Endothelial cell of umbilical vein (primary cell): ENCODE results near the gene ZFX.

Experiments
- CTCF ChIP-seq, 2 donors: IDR thresholded peaks; 1 replicate in 1 of 2; 2 replicates in 1 of 2; pipeline ENCODE4 v1.5.1; 2011; ENCODE audit warnings: low read length in 2 of 2, mild to moderate bottlenecking in 2 of 2, moderate library complexity in 2 of 2, control low read depth in 1 of 2, inconsistent platforms in 1 of 2, low read depth in 1 of 2; ENCODE audit not compliant: insufficient read depth in 1 of 2; ENCODE audit errors: extremely low read depth in 1 of 2
- EZH2 ChIP-seq: IDR thresholded peaks from 2 replicates; pipeline ENCODE4 v1.6.1; 2012; ENCODE audit warnings: borderline replicate concordance, low read depth, mild to moderate bottlenecking, moderate library complexity, low read length, inconsistent platforms; ENCODE audit not compliant: severe bottlenecking
- FOS ChIP-seq: IDR thresholded peaks from 2 replicates; pipeline ENCODE4 v1.6.1; 2011; ENCODE audit warnings: mild to moderate bottlenecking, low read length, moderate library complexity, borderline replicate concordance; ENCODE audit not compliant: insufficient read depth
- GATA2 ChIP-seq: IDR thresholded peaks from 2 replicates; pipeline ENCODE4 v1.7.0; 2011; ENCODE audit warnings: low read depth, mild to moderate bottlenecking, moderate library complexity, mixed read lengths, low read length; ENCODE audit not compliant: insufficient read length, insufficient read depth
- JUN ChIP-seq: IDR thresholded peaks from 2 replicates; pipeline ENCODE4 v1.6.1; 2011; ENCODE audit warnings: borderline replicate concordance, low read depth; ENCODE audit not compliant: insufficient read length, insufficient read depth
- MAX ChIP-seq: IDR thresholded peaks from 2 replicates; pipeline ENCODE4 v1.6.1; 2011; ENCODE audit not compliant: insufficient read depth, insufficient read length
- MYC ChIP-seq: IDR thresholded peaks from one replicate; pipeline ENCODE4 v1.6.1; 2011; ENCODE audit warnings: mild to moderate bottlenecking, low read depth, low read length
- POLR2A ChIP-seq: IDR thresholded peaks from 2 replicates; pipeline ENCODE4 v1.6.1; 2012; ENCODE audit warnings: low read depth, mild to moderate bottlenecking, control low read depth, low read length
- POLR2AphosphoS5 ChIP-seq: IDR thresholded peaks from 2 replicates; pipeline ENCODE4 v1.6.1; 2012; ENCODE audit warnings: low read depth, mild to moderate bottlenecking, control low read depth, low read length, moderate library complexity; ENCODE audit not compliant: insufficient read depth

GRCh38 chrX:24207826-24208225 lies 58.3 kb downstream of the ZFX start:
- no peak for TF ChIP-seq CTCF (IDR thresholded peaks at IDR 0.05; ENCODE audit: extremely low read depth in 1 of 2, insufficient read depth in 1 of 2, low read depth in 1 of 2, low read length in 2 of 2)
- TF ChIP-seq POLR2A, result no peak
- TF ChIP-seq POLR2AphosphoS5, result no peak
- no peak for TF ChIP-seq EZH2
- no peak for TF ChIP-seq MAX
- no peak for TF ChIP-seq FOS
- no peak for TF ChIP-seq MYC
- TF ChIP-seq JUN, result no peak
- TF ChIP-seq GATA2, result no peak
